ENCODE results near the gene FBXW11.
"Not testable (repeated sequence)": the region's sequence is repeated elsewhere in the genome, so short reads cannot be mapped to it uniquely, and the experiment has no call there.

FBXW11 gene

GRCh38 chr5:171953860-171954701 lies 52.4 kb downstream of the FBXW11 start:
- no peak for DNase-seq (ENCODE audit: low spot score)

DNA sequence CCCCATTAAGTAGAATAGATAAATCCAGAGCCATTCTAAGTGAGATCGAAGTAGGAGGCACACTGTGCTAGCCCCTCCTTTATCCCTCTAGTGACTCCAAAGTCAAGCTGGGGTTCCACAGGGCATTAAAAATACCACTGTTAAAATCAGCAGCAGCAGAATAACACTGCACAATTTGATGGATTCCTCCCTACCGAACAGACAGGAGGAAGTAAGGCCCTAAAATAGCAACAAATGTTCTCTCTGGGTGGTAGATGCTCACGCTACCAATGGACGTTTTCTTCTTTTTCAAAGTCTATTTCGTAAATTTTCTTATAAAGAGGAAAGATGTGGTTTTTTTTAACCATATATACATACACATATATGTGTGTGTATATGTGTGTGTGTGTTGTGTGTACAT lies 54.4 kb downstream of the FBXW11 start:
- no peak for DNase-seq (ENCODE audit: low spot score)

GRCh38 chr5:171951218-171951617 lies 55.2 kb downstream of the FBXW11 start:
- DNase-seq (ENCODE audit: low spot score) = no peak

- DNase-seq (ENCODE audit: low spot score) = no peak
Observed at GRCh38 chr5:171946000-171946781, 60.2 kb downstream of the FBXW11 start.

- DNase-seq (ENCODE audit: low spot score) = no peak
Observed at GRCh38 chr5:171945476-171945875, 61.0 kb downstream of the FBXW11 start.

DNA sequence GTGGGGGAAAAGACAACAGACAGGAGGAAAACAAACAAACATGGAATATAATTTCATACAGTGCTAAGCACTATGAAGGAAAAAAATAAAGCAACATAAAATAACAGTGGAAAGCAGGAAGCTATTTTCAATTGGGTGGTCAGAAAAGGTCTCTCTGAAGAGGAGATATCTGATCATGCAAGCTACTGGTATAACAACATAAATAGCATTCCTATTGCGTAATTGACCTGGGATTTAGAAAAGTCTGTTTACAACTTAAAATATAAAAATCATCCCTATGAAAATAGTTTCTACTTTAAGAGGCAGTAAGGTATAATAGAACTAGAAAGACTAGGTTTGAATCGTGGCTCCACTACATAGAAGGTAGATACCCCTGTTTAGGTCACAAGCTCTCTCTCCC lies 61.4 kb downstream of the FBXW11 start:
- DNase-seq (ENCODE audit: low spot score) = no peak

DNA sequence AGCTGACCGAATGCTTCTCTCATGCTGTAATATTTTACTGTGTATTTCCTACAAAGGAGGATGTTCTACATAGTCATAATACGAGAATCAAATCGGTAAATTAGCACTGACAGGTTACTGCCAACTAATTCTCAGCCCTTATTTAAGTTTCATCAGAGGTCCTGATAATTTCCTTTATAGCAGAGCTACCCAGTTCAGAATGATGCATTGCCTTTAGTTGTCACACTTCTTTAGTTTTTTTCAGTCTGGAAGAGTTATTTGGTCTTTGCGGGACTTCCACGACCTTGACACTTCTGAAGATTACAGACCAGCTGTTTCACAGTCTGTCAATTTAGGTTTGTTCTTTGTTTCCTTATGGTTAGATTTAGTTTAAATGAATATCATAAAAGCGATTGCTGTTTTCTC lies 64.3 kb downstream of the FBXW11 start:
- DNase-seq (ENCODE audit: low spot score) = not testable (repeated sequence)

GRCh38 chr5:171941675-171942074 lies 64.8 kb downstream of the FBXW11 start:
- DNase-seq (ENCODE audit: low spot score) = not testable (repeated sequence)

- not testable (repeated sequence) for DNase-seq (ENCODE audit: low spot score)
Observed at GRCh38 chr5:171941275-171941674, 65.2 kb downstream of the FBXW11 start.

- DNase-seq (ENCODE audit: low spot score) = no peak
Observed at GRCh38 chr5:171939951-171940350, 66.5 kb downstream of the FBXW11 start.

DNA sequence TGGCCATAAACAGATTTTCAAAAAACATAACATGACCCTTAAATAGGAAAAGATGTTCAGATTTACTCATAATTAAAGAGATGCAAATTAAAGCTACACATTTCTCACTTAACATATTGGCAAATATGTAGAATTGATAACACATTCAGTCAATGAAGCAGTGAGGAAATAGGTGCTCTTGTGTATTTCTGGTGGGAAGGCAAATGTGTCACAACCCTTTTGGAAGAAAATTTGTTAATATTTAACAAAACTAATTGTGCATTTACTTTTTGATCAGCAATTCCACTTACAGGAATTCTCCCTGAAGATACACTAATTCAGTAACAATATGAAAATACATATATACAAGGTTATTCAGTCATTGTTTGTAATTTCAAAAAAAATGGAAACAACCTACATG lies 68.1 kb downstream of the FBXW11 start:
- DNase-seq (ENCODE audit: low spot score) = no peak

DNA sequence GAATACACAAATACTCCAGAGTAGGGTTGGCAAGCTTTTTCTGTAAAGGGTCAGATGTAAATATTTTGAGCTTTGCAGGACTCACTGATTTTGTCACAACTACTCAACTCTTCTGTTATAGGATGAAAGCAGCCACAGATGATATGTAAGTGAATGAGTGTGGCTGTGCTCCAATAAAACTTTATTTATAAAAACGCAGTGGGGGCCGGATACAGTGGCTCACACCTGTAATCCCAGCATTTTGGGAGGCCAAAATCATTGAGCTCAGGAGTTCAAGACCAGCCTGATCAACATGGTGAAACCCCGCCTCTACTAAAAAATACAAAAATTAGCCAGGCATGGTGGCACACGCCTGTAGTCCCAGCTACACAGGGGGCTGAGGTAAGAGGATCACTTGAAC lies 69.1 kb downstream of the FBXW11 start:
- DNase-seq (ENCODE audit: low spot score) = no peak

DNA sequence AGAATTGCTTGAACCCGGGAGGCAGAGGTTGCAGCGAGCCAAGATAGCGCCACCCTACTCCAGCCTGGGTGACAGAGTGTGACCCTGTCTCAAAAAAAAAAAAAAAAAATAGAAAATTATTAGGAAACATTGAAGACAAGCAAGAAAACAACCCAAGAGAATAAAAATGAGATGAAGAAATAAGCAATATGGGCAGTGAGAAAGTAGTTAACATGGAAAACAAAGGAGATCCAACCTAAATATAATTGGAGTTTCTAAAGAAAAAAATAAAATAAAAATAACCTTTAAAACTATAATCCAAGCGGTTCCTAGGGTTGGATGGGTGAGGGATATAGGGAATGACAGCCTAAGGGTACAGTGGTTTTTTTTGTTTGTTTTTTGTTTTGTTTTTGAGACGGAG lies 71.9 kb downstream of the FBXW11 start:
- DNase-seq (ENCODE audit: low spot score) = no peak

DNA sequence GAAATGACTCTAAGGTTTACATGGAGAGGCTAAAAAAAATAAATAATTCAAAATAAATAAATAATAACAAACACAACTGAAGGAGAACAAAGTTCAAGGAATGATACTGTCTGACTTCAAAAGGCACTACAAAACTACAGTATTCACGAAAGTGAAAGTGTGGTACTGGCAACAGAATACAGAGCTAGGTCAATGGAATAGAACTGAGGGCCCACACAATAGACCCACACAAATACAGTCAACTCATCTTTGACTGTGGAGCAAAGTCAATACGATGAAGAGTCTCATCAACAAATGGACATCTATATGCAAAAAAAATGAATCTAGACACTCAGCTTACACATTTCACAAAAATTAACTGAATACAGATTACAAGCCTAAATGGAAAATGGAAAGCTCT lies 75.3 kb downstream of the FBXW11 start:
- no peak for DNase-seq (ENCODE audit: low spot score)

DNA sequence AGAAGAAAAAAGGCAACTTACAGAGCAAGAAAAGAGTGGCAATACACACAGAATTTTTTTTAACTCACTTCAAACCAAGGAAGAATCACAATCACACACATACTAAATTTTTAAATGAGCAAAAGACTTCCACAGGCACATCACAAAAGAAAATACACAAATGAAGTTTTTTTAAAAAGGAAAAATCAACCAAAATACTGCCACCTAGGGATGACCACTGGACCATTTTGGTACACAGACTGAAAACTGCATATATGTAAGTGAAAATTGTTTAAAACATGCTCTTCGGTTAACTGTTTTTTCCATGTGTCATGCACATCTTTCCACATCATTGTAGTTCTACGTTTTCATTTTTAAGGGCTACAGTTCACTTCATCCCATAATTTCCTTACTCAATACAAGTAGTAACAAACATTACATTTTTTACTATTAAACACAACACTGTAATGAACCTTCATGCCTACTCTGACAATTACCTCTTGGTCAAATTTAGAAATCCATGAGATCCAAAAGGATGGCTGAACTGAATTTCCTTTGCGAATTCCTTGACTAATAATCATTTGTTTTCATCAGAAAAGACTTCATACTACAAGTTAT lies 79.0 kb downstream of the FBXW11 start:
- no peak for DNase-seq (ENCODE audit: low spot score)

DNA sequence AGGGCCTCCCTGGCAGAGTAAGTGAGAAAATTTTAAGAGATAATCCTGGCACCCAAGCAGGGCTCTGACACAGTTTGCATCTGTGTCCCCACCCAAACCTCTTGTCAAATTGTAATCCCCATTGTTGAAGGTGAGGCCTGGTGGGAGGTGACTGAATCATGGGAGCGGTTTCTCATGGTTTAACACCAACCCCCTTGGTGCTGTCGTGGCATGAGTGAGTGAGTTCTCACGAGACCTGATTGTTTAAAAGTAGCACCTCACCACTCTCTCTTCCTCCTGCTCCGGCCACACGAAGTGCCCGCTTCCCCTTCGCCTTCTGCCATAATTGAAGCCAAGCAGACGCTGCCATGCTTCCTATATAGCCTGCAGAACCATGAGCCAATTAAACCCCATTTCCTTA lies 80.1 kb downstream of the FBXW11 start:
- DNase-seq (ENCODE audit: low spot score) = no peak

GRCh38 chr5:171924493-171925122 lies 81.8 kb downstream of the FBXW11 start:
- no peak for DNase-seq (ENCODE audit: low spot score)

GRCh38 chr5:171920765-171921391 lies 85.6 kb downstream of the FBXW11 start:
- no peak for DNase-seq (ENCODE audit: low spot score)

DNA sequence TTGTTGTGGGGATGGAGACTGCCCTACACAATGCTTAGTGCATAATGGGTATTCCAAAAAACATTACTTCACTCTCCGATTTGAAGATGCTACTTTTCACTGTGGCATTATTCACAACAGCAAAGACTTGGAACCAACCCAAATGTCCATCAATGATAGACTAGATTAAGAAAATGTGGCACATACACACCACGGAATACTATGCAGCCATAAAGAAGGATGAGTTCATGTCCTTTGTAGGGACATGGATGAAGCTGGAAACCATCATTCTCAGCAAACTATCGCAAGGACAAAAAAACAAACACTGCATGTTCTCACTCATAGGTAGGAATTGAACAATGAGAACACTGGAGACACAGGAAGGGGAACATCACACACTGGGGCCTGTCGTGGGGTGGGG lies 90.7 kb downstream of the FBXW11 start:
- not testable (repeated sequence) for DNase-seq (ENCODE audit: low spot score)

- DNase-seq (ENCODE audit: low spot score) = no peak
Observed at GRCh38 chr5:171914726-171915338, 91.6 kb downstream of the FBXW11 start.

DNA sequence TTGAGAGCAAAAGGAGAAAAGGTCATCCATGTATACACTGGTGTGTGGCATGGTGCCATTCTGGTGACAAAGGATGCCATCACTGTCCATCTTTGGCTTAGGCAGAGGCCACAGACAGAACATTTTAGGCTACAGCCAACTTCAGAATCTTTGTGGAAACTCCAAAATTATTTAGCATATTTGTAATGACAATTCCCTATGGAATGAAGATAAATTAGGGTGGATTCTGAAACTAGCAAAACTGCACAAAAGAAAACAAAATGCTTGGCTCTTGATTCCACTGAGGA lies 92.5 kb downstream of the FBXW11 start:
- DNase-seq (ENCODE audit: low spot score) = no peak

DNA sequence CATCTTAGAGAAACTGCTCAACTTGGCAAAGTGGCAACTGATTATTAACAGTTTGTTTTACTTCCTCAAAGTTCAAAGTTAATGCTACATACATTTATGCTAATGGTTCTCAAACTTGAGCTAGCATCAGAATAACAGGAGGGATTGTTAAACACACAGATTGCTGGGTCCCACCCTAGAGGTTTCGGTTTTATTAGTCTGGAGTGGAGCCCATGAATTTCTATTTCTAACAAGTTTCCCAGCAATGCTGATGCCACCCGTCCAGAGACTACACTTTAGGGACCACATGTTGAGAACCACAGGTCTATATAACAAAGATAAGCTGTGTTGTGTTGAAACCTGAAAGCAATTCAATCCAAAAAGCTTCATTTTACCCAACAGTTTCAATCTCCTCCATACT lies 95.3 kb downstream of the FBXW11 start:
- DNase-seq (ENCODE audit: low spot score) = no peak
